H1 (cell line): ENCODE results near the gene FASTKD1. TPM values are rescaled to one million over a fixed set of nuclear protein-coding genes. Genes with fewer than 3 reads are reported as not detected.
A peak's percentile ranks its signal among the peaks of the same experiment; 100 is the strongest.

ENCODE experiments used
- CTCF ChIA-PET: fragments of 300-600 bp; sonication (Branson Sonifier 250); formaldehyde crosslinking; loops from one replicate; lab custom pipeline; 2021; ENCODE audit not compliant: partially characterized antibody; lab: Charles Lee
- POLR2A ChIA-PET: fragments of 300-600 bp; sonication (Branson Sonifier 250); formaldehyde crosslinking; loops from one replicate; lab custom pipeline; 2021; ENCODE audit warnings: inconsistent platforms; ENCODE audit not compliant: partially characterized antibody; lab: Charles Lee
- DNase-seq, 2 experiments: peaks; one replicate each; pipeline versions ENCODE4 v3.0.0 to v3.0.0-alpha.2; 2010 to 2022; ENCODE audit warnings: low spot score in 2 of 2, low read depth in 1 of 2, mixed read lengths in 1 of 2
- FAIRE-seq: peaks from 2 replicates; lab custom pipeline; 2011; peaks lifted over from hg19 to GRCh38; lab: Jason Lieb, UNC
- H2AFZ ChIP-seq: 2 replicates; pipeline ENCODE4 v1.8.1; 2012; ENCODE audit warnings: low read length, inconsistent platforms
- H2AK5ac ChIP-seq: 2 replicates; pipeline ENCODE4 v1.6.1; 2013; ENCODE audit warnings: low read depth, low read length
- H2BK120ac ChIP-seq: replicated peaks from 2 replicates; pipeline ENCODE3; 2013; ENCODE audit warnings: low read depth, low read length, inconsistent platforms
- H2BK12ac ChIP-seq: 2 replicates; pipeline ENCODE4 v1.6.1; 2013; ENCODE audit warnings: low read depth, low read length
- H2BK15ac ChIP-seq: 2 replicates; pipeline ENCODE4 v1.6.1; 2013; ENCODE audit warnings: low read length
- H2BK20ac ChIP-seq: 2 replicates; pipeline ENCODE4 v1.6.1; 2013; ENCODE audit warnings: low read length
- H2BK5ac ChIP-seq: 2 replicates; pipeline ENCODE4 v1.6.1; 2013; ENCODE audit warnings: low read depth, low read length
- H3K14ac ChIP-seq: 2 replicates; pipeline ENCODE4 v1.6.1; 2013; ENCODE audit warnings: inconsistent platforms; ENCODE audit not compliant: insufficient read length
- H3K18ac ChIP-seq: 2 replicates; pipeline ENCODE4 v1.6.1; 2013; ENCODE audit warnings: low read length; ENCODE audit errors: extremely low read depth
- H3K23ac ChIP-seq: 2 replicates; pipeline ENCODE4 v1.6.1; 2013; ENCODE audit warnings: inconsistent platforms; ENCODE audit not compliant: insufficient read length
- H3K23me2 ChIP-seq: 2 replicates; pipeline ENCODE4 v1.6.1; 2013; ENCODE audit warnings: low read depth, low read length
- H3K27ac ChIP-seq: 2 replicates; pipeline ENCODE4 v1.6.1; 2011; ENCODE audit warnings: low read depth, low read length, inconsistent platforms
- H3K27me3 ChIP-seq, 4 experiments: replicated peaks in 1 of 4; 1 replicate in 1 of 4; 2 replicates in 3 of 4; pipeline versions ENCODE4 v1.6.1 to v1.8.1; 2011 to 2013; ENCODE audit warnings: low read length in 3 of 4, mild to moderate bottlenecking in 3 of 4, inconsistent platforms in 2 of 4, mixed read lengths in 2 of 4, moderate library complexity in 1 of 4; ENCODE audit not compliant: control insufficient read depth in 3 of 4, insufficient read depth in 3 of 4; ENCODE audit errors: extremely low read depth in 1 of 4
- H3K36me3 ChIP-seq, 4 experiments: 2 replicates each; pipeline versions ENCODE4 v1.6.1 to v1.8.1; 2011 to 2013; ENCODE audit warnings: mild to moderate bottlenecking in 4 of 4, low read length in 3 of 4, moderate library complexity in 2 of 4, control low read depth in 1 of 4, inconsistent platforms in 1 of 4; ENCODE audit not compliant: insufficient read depth in 4 of 4, control insufficient read depth in 2 of 4
- H3K4ac ChIP-seq: replicated peaks from 2 replicates; pipeline ENCODE3; 2013; ENCODE audit warnings: low read length, low read depth, mixed read lengths, inconsistent platforms; ENCODE audit not compliant: insufficient read length
- H3K4me1 ChIP-seq, 4 experiments: replicated peaks in 1 of 4; 1 replicate in 1 of 4; 2 replicates in 3 of 4; pipeline versions ENCODE4 v1.6.1 to v1.8.1; 2011 to 2013; ENCODE audit warnings: low read length in 3 of 4, inconsistent platforms in 2 of 4, mixed read lengths in 1 of 4; ENCODE audit not compliant: insufficient read depth in 4 of 4, control insufficient read depth in 3 of 4
- H3K4me2 ChIP-seq, 2 experiments: 2 replicates each; pipeline versions ENCODE4 v1.6.1 to v1.8.1; 2011 to 2013; ENCODE audit warnings: low read depth in 2 of 2, low read length in 2 of 2, control low read depth in 1 of 2, inconsistent platforms in 1 of 2, mild to moderate bottlenecking in 1 of 2; ENCODE audit not compliant: insufficient read depth in 1 of 2
- H3K4me3 ChIP-seq, 4 experiments: fragments of 200-600, 300-600 bp in 1 of 4; sonication (generic), shearing (Covaris generic), sonication (Bioruptor Twin) in 1 of 4; 2 replicates each; pipeline versions ENCODE4 v1.5.1 to v1.8.1; 2011 to 2016; ENCODE audit warnings: low read length in 4 of 4, low read depth in 3 of 4, control low read depth in 2 of 4, inconsistent platforms in 2 of 4, mild to moderate bottlenecking in 2 of 4, mixed read lengths in 1 of 4, moderate library complexity in 1 of 4; ENCODE audit not compliant: insufficient read depth in 2 of 4; ENCODE audit errors: extremely low read depth in 1 of 4
- H3K56ac ChIP-seq: replicated peaks from 2 replicates; pipeline ENCODE3; 2013; ENCODE audit warnings: low read depth, mild to moderate bottlenecking, mixed read lengths, low read length, inconsistent platforms; ENCODE audit not compliant: insufficient read length
- H3K79me1 ChIP-seq: 2 replicates; pipeline ENCODE4 v1.6.1; 2013; ENCODE audit warnings: low read depth, low read length, control low read depth
- H3K79me2 ChIP-seq, 2 experiments: 2 replicates each; pipeline versions ENCODE4 v1.6.1 to v1.8.1; 2012 to 2013; ENCODE audit warnings: low read length in 2 of 2, mild to moderate bottlenecking in 2 of 2, inconsistent platforms in 1 of 2; ENCODE audit not compliant: insufficient read depth in 2 of 2, control insufficient read depth in 1 of 2
- H3K9ac ChIP-seq, 4 experiments: replicated peaks in 1 of 4; 1 replicate in 1 of 4; 2 replicates in 3 of 4; pipeline versions ENCODE4 v1.6.1 to v1.8.1; 2011 to 2013; ENCODE audit warnings: low read depth in 3 of 4, low read length in 3 of 4, control low read depth in 2 of 4, mild to moderate bottlenecking in 2 of 4, moderate library complexity in 2 of 4, inconsistent platforms in 1 of 4; ENCODE audit errors: extremely low read depth in 1 of 4
- H3K9me3 ChIP-seq, 2 experiments: 2 replicates each; pipeline versions ENCODE4 v1.6.1 to v1.8.1; 2012 to 2013; ENCODE audit warnings: mild to moderate bottlenecking in 2 of 2, moderate library complexity in 2 of 2, control low read depth in 1 of 2, inconsistent platforms in 1 of 2, low read depth in 1 of 2, low read length in 1 of 2, mixed read lengths in 1 of 2; ENCODE audit not compliant: insufficient read depth in 2 of 2
- H4K20me1 ChIP-seq, 2 experiments: replicated peaks in 1 of 2; 2 replicates each; pipeline versions ENCODE3 to v1.8.1; 2011 to 2013; ENCODE audit warnings: inconsistent platforms in 2 of 2, low read length in 2 of 2, mild to moderate bottlenecking in 1 of 2; ENCODE audit not compliant: insufficient read depth in 2 of 2, control insufficient read depth in 1 of 2
- H4K5ac ChIP-seq: 2 replicates; pipeline ENCODE4 v1.6.1; 2013; ENCODE audit warnings: low read length, low read depth, mixed read lengths, inconsistent platforms; ENCODE audit not compliant: insufficient read length
- H4K8ac ChIP-seq: 2 replicates; pipeline ENCODE4 v1.8.0; 2013; ENCODE audit warnings: mild to moderate bottlenecking, moderate library complexity, low read length, inconsistent platforms; ENCODE audit not compliant: insufficient read depth; ENCODE audit errors: extremely low read depth
- H4K91ac ChIP-seq: replicated peaks from 2 replicates; pipeline ENCODE3; 2013; ENCODE audit warnings: low read length, mixed read lengths, inconsistent platforms; ENCODE audit not compliant: insufficient read length
- YY1 ChIP-seq: IDR thresholded peaks from 2 replicates; pipeline ENCODE4 v1.6.1; 2011; ENCODE audit warnings: low read depth, mild to moderate bottlenecking, low read length
- WGBS, 2 experiments: shearing (Covaris generic) in 1 of 2; methylation state at CpG; one replicate each; pipeline versions ENCODE4 v1.1.6 to v1.1.7; 2013 to 2015; ENCODE audit warnings: low lambda C conversion rate in 2 of 2, mixed read lengths in 2 of 2, inconsistent platforms in 1 of 2, low coverage in 1 of 2, missing lambda C conversion rate in 1 of 2; ENCODE audit not compliant: insufficient replicate concordance in 2 of 2, insufficient coverage in 1 of 2, insufficient read length in 1 of 2; ENCODE audit errors: extremely low coverage in 1 of 2, missing lambda C conversion rate in 1 of 2; 5-methylcytosine and 5-hydroxymethylcytosine counted together
- long read RNA-seq, 2 experiments: library from RNA in 1 of 2; library from capped mRNA in 1 of 2; stranded (forward); transcript quantifications; one replicate each; pipeline ENCODE4 v2.0.0, GENCODE V29; 2021; ENCODE audit warnings: inconsistent platforms in 1 of 2
- polyA minus RNA-seq, 3 experiments: library from RNA; depleted of rRNA, polyadenylated mRNA; stranded (reverse); fragments of >200 nt; gene quantifications; 1 replicate in 2 of 3; 2 replicates in 1 of 3; pipeline ENCODE4 v1.2.3, GENCODE V29; 2011
- polyA plus RNA-seq, 7 experiments: library from polyadenylated mRNA; depleted of rRNA in 3 of 7; stranded (reverse) in 5 of 7; unstranded in 2 of 7; fragments of >200 nt in 5 of 7; fragments of 200-250 nt in 2 of 7; gene quantifications; 1 replicate in 5 of 7; 2 replicates in 1 of 7; 4 replicates in 1 of 7; pipeline versions ENCODE4 v1.2.1 to v1.2.3, GENCODE V29; 2011 to 2013; ENCODE audit warnings: missing spikeins in 2 of 7, mixed read lengths in 2 of 7
- total RNA-seq: library from RNA; stranded (reverse); fragmentation: NEBNext Ultra II Directional; extraction: Animal tissue kit (Norgen Biotek cat#: 25700); gene quantifications from 2 replicates; pipeline ENCODE4 v1.2.1, GENCODE V29; 2021
- TF ChIP-seq, protein P1 (sequence below): IDR thresholded peaks from 2 replicates; pipeline ENCODE4 v1.6.1; 2012; ENCODE audit warnings: low read length, inconsistent platforms

Gene FASTKD1, protein sequence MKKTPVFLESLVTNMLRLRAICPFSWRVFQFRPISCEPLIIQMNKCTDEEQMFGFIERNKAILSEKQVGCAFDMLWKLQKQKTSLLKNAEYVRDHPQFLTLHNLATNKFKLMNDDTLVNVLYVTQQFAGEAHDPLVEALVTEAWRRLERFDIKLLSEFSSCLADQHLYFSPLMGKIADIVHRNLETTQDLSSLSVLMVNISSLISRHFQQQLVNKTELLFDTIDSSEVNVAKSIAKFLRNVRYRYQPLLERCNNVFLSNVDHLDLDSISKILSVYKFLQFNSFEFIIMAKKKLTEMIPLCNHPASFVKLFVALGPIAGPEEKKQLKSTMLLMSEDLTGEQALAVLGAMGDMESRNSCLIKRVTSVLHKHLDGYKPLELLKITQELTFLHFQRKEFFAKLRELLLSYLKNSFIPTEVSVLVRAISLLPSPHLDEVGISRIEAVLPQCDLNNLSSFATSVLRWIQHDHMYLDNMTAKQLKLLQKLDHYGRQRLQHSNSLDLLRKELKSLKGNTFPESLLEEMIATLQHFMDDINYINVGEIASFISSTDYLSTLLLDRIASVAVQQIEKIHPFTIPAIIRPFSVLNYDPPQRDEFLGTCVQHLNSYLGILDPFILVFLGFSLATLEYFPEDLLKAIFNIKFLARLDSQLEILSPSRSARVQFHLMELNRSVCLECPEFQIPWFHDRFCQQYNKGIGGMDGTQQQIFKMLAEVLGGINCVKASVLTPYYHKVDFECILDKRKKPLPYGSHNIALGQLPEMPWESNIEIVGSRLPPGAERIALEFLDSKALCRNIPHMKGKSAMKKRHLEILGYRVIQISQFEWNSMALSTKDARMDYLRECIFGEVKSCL
- 69.2 and 70.8 TPM in 2 replicates for total RNA-seq
- 10.9 and 18.7 TPM in 2 replicates for polyA plus RNA-seq (2011; rRNA removed)
- polyA plus RNA-seq (2011; cell fraction: cytosol; rRNA removed) = 28.9 TPM
- polyA plus RNA-seq (2011; cell fraction: nucleus; rRNA removed) = 10.1 TPM
- 31.6 to 63.8 TPM (median 34.4 TPM) in 4 replicates for polyA plus RNA-seq (2012, experiment 1 of 2)
- 2.0 TPM for polyA plus RNA-seq (2012, experiment 2 of 2)
- polyA plus RNA-seq (2013, experiment 1 of 2) = 52.1 TPM
- polyA plus RNA-seq (2013, experiment 2 of 2) = 55.2 TPM
- polyA minus RNA-seq (2011; rRNA and poly(A)+ RNA removed) = 25.0 and 36.2 TPM in 2 replicates
- 21.4 TPM for polyA minus RNA-seq (2011; cell fraction: cytosol; rRNA and poly(A)+ RNA removed)
- 46.6 TPM for polyA minus RNA-seq (2011; cell fraction: nucleus; rRNA and poly(A)+ RNA removed)
- long read RNA-seq, experiment 1, partial matches to known transcripts = 14 of 33 reads
- long read RNA-seq, experiment 1, other reads (novel, unspliced or antisense) = 18 of 33 reads
- long read RNA-seq, experiment 2, transcript FASTKD1-204 (15 exons, 2,967 nt) = major isoform, 13 of 30 reads
- long read RNA-seq, experiment 2, partial matches to known transcripts = 6 of 30 reads
- long read RNA-seq, experiment 2, other reads (novel, unspliced or antisense) = 8 of 30 reads

GRCh38 chr2:169573160-169573973, at the start of gene FASTKD1:
FASTKD1 (minus strand) TSS chr2:169573865; CDS start chr2:169572029, 1,836 bp downstream.
- H3K79me2 ChIP-seq = peaks cover 0 to 39% of the 10 kb centered on the region in 2 experiments; a peak in 3 of 4 replicates
- DNase-seq (peak; percentile 68 to 88), FAIRE-seq (peak; percentile 88)
- no peak within 1 kb of the TSS for H3K56ac ChIP-seq
- H3K27me3 ChIP-seq = no peaks in the 10 kb centered on the region
- CTCF ChIA-PET = interaction anchor here (0.7 kb wide), 1 partner anchor 10 kb away, joined by 4 read pairs; no protein-coding TSS in a partner anchor
- no peak within 1 kb of the TSS for H2BK120ac ChIP-seq
- WGBS, 2 experiments = 1% methylated on average over 33 of the region's 33 CpGs; no CpG with 5 or more reads in 1 of the 2 experiments
- H3K4me3 ChIP-seq = peak within 1 kb of the TSS; percentile 85 to 90 (median 90)
- no peak within 1 kb of the TSS for H2BK20ac ChIP-seq
- H3K27ac ChIP-seq = peak within 1 kb of the TSS; percentile 55
- 0 out of 2 replicates have a peak within 1 kb of the TSS, but pooled peaks have one; percentile 17 for H2BK5ac ChIP-seq
- H3K4ac ChIP-seq = no peak within 1 kb of the TSS
- peaks cover 0 to 5% (median 0%) of the 10 kb centered on the region in 4 experiments; a peak in 1 of 8 replicates for H3K36me3 ChIP-seq
- H3K14ac ChIP-seq = no peak within 1 kb of the TSS
- H2BK15ac ChIP-seq = no peak within 1 kb of the TSS
- no peak within 1 kb of the TSS for H3K23ac ChIP-seq
- H3K18ac ChIP-seq = peak within 1 kb of the TSS; percentile 63
- peak within 1 kb of the TSS; percentile 12 for H4K91ac ChIP-seq
- peak within 1 kb of the TSS; percentile 72 to 86 (median 78) for H3K9ac ChIP-seq
- POLR2A ChIA-PET = interaction anchor here (0.6 to 2.0 kb wide), 7 partner anchors 11 to 198 kb away, joined by 3 to 23 read pairs (median 4); partner anchors contain the start of gene PPIG
- H4K8ac ChIP-seq = no peak within 1 kb of the TSS
- H2AK5ac ChIP-seq = no peak within 1 kb of the TSS
- no peaks in the 10 kb centered on the region for H3K4me1 ChIP-seq
- peak within 1 kb of the TSS; percentile 65 to 86 for H3K4me2 ChIP-seq
- peak within 1 kb of the TSS; percentile 31 for H4K5ac ChIP-seq
- peaks cover 0 to 5% of the 10 kb centered on the region in 2 experiments for H4K20me1 ChIP-seq
- H3K23me2 ChIP-seq = 0 out of 2 replicates have a peak, but pooled peaks cover 3% of the 10 kb centered on the region
- no peaks in the 10 kb centered on the region for H3K79me1 ChIP-seq
- 0 out of 2 replicates have a peak within 1 kb of the TSS, but pooled peaks have one; percentile 2 for H2BK12ac ChIP-seq
- H3K9me3 ChIP-seq = peaks cover 0 to 5% of the 10 kb centered on the region in 2 experiments; a peak in 2 of 4 replicates
- peak within 1 kb of the TSS; percentile 95 for H2AFZ ChIP-seq
- peak; percentile 94 for TF ChIP-seq YY1
- TF ChIP-seq, protein P1, sequence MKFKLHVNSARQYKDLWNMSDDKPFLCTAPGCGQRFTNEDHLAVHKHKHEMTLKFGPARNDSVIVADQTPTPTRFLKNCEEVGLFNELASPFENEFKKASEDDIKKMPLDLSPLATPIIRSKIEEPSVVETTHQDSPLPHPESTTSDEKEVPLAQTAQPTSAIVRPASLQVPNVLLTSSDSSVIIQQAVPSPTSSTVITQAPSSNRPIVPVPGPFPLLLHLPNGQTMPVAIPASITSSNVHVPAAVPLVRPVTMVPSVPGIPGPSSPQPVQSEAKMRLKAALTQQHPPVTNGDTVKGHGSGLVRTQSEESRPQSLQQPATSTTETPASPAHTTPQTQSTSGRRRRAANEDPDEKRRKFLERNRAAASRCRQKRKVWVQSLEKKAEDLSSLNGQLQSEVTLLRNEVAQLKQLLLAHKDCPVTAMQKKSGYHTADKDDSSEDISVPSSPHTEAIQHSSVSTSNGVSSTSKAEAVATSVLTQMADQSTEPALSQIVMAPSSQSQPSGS = 0 out of 2 replicates have a peak, but pooled peaks have one; percentile 53
